CD4-positive, alpha-beta T cell (primary cell): ENCODE measurements around the gene RAMAC. TPM values are rescaled to one million over a fixed set of nuclear protein-coding genes. Genes with fewer than 3 reads are reported as not detected.

Source experiments
- ATAC-seq: fragments of 200-7000 bp; cut with Tn5 transposase; one replicate; pipeline ENCODE4 v1.10.0; 2022; ENCODE audit warnings: mild to moderate bottlenecking; ENCODE audit not compliant: poor library complexity
- CTCF ChIA-PET: fragments of 350-600 bp; sonication (Branson Sonifier 250); formaldehyde crosslinking; loops from one replicate; lab custom pipeline; 2021; ENCODE audit warnings: antibody characterized with exemption, inconsistent platforms; lab: Charles Lee
- POLR2A ChIA-PET: fragments of 350-600 bp; sonication (Branson Sonifier 250); formaldehyde crosslinking; loops from one replicate; lab custom pipeline; 2021; ENCODE audit warnings: antibody characterized with exemption, inconsistent platforms; lab: Charles Lee
- DNase-seq, 14 experiments: peaks; one replicate each; pipeline ENCODE4 v3.0.0-alpha.2; 2013 to 2020; ENCODE audit warnings: mixed read lengths in 2 of 14
- H3K27ac ChIP-seq, 2 donors: one replicate each; pipeline versions ENCODE4 v1.5.1 to v1.7.0; 2013; ENCODE audit warnings: low read length in 2 of 2, low read depth in 1 of 2, mild to moderate bottlenecking in 1 of 2
- H3K27me3 ChIP-seq, 2 experiments: 1 replicate in 1 of 2; 2 replicates in 1 of 2; pipeline versions ENCODE4 v1.6.1 to v1.7.0; 2013; ENCODE audit warnings: low read length in 2 of 2, control low read depth in 1 of 2, mild to moderate bottlenecking in 1 of 2, moderate library complexity in 1 of 2; ENCODE audit not compliant: insufficient read depth in 2 of 2, control insufficient read depth in 1 of 2
- H3K36me3 ChIP-seq: one replicate; pipeline ENCODE4 v1.6.1; 2013; ENCODE audit warnings: low read length, control low read depth; ENCODE audit not compliant: insufficient read depth
- H3K4me1 ChIP-seq: one replicate; pipeline ENCODE4 v1.6.1; 2013; ENCODE audit warnings: low read length, control low read depth; ENCODE audit not compliant: insufficient read depth
- H3K4me3 ChIP-seq: one replicate; pipeline ENCODE4 v1.5.1; 2013; ENCODE audit warnings: mild to moderate bottlenecking, low read length, moderate library complexity
- H3K9me3 ChIP-seq, 2 experiments: 1 replicate in 1 of 2; 2 replicates in 1 of 2; pipeline versions ENCODE4 v1.6.1 to v1.7.0; 2013; ENCODE audit warnings: low read length in 2 of 2, mild to moderate bottlenecking in 2 of 2, control low read depth in 1 of 2, moderate library complexity in 1 of 2; ENCODE audit not compliant: control insufficient read depth in 1 of 2, insufficient read depth in 1 of 2
- H3K27ac Mint-ChIP-seq: one replicate; pipeline ENCODE4 v1.8.0; 2020; ENCODE audit warnings: mixed read lengths
- H3K27me3 Mint-ChIP-seq: one replicate; pipeline ENCODE4 v1.8.0; 2021; ENCODE audit warnings: mixed read lengths
- H3K36me3 Mint-ChIP-seq: one replicate; pipeline ENCODE4 v1.8.0; 2021; ENCODE audit warnings: low read depth, mixed read lengths
- H3K4me1 Mint-ChIP-seq: one replicate; pipeline ENCODE4 v1.8.0; 2021; ENCODE audit warnings: low read depth, mixed read lengths
- H3K4me3 Mint-ChIP-seq: one replicate; pipeline ENCODE4 v1.8.0; 2020; ENCODE audit warnings: mild to moderate bottlenecking, mixed read lengths
- H3K9me3 Mint-ChIP-seq: one replicate; pipeline ENCODE4 v1.8.0; 2020; ENCODE audit warnings: mixed read lengths
- CTCF ChIP-seq: fragments of 200-600 bp; IDR thresholded peaks from one replicate; pipeline ENCODE4 v1.8.0; 2022; ENCODE audit warnings: antibody characterized with exemption, mild to moderate bottlenecking
- intact Hi-C, 2 experiments: fragments of 100-400 bp; cut with DNase I in 1 of 2; cut with micrococcal nuclease in 1 of 2; formaldehyde crosslinking; loops; one replicate each; pipeline versions ENCODE4 v1.15.1 to v1.9.0; 2023 to 2025; cut with DNase I, micrococcal nuclease
- total RNA-seq, 174 experiments: library from RNA in 2 of 174; stranded (reverse) in 2 of 174; gene quantifications; one replicate each; pipeline ENCODE4 v1.2.3 and lab custom pipeline; 2021 to 2026

RAMAC gene
- total RNA-seq, 2 experiments from 2014 or later, result 25.5 to 26.5 TPM

GRCh38 chr15:82966671-82967071, 19.3 kb upstream of the RAMAC start:
- ATAC-seq (no peak), DNase-seq (no peak)
- no peak overlapping the region for H3K4me3 ChIP-seq
- H3K4me1 ChIP-seq, result no peaks in the 10 kb centered on the region
- Mint-ChIP-seq H3K36me3 (no peaks in the 10 kb centered on the region), H3K9me3 (no peaks in the 10 kb centered on the region), H3K4me3 (no peak overlapping the region), H3K27ac (no peak overlapping the region), H3K4me1 (no peaks in the 10 kb centered on the region), H3K27me3 (no peaks in the 10 kb centered on the region)
- ChIA-PET POLR2A (no interaction called here), CTCF (no interaction called here)
- H3K36me3 ChIP-seq, result no peaks in the 10 kb centered on the region
- H3K9me3 ChIP-seq, result no peaks in the 10 kb centered on the region
- intact Hi-C loops, result no loop called here
- no peak overlapping the region for H3K27ac ChIP-seq
- no peaks in the 10 kb centered on the region for H3K27me3 ChIP-seq
- no peak for TF ChIP-seq CTCF

GRCh38 chr15:82968066-82968465, 17.9 kb upstream of the RAMAC start:
- Mint-ChIP-seq H3K27ac (no peak overlapping the region), H3K36me3 (no peaks in the 10 kb centered on the region), H3K27me3 (no peaks in the 10 kb centered on the region), H3K9me3 (no peaks in the 10 kb centered on the region), H3K4me3 (no peak overlapping the region), H3K4me1 (no peaks in the 10 kb centered on the region)
- no peak overlapping the region for H3K27ac ChIP-seq
- POLR2A ChIA-PET, result no interaction called here
- H3K4me3 ChIP-seq, result no peak overlapping the region
- no peaks in the 10 kb centered on the region for H3K4me1 ChIP-seq
- no peaks in the 10 kb centered on the region for H3K9me3 ChIP-seq
- no peak for DNase-seq
- no peaks in the 10 kb centered on the region for H3K36me3 ChIP-seq
- no peak for TF ChIP-seq CTCF
- CTCF ChIA-PET, result no interaction called here
- intact Hi-C loops, result no loop called here
- no peak for ATAC-seq
- no peaks in the 10 kb centered on the region for H3K27me3 ChIP-seq

GRCh38 chr15:82969353-82969752, 16.7 kb upstream of the RAMAC start:
- no peak overlapping the region for H3K4me3 Mint-ChIP-seq
- ChIA-PET CTCF (no interaction called here), POLR2A (interaction anchor here (0.6 kb wide), 1 partner anchor 127 kb away, joined by 3 read pairs; no protein-coding TSS in a partner anchor)
- Histone ChIP-seq H3K4me3 (no peak overlapping the region), H3K27me3 (no peaks in the 10 kb centered on the region), H3K36me3 (no peaks in the 10 kb centered on the region), H3K4me1 (no peaks in the 10 kb centered on the region), H3K9me3 (no peaks in the 10 kb centered on the region), H3K27ac (no peak overlapping the region)
- H3K9me3 Mint-ChIP-seq, result no peaks in the 10 kb centered on the region
- no peak for TF ChIP-seq CTCF
- DNase-seq (no peak), ATAC-seq (no peak)
- no peaks in the 10 kb centered on the region for H3K27me3 Mint-ChIP-seq
- H3K36me3 Mint-ChIP-seq, result no peaks in the 10 kb centered on the region
- no peaks in the 10 kb centered on the region for H3K4me1 Mint-ChIP-seq
- no peak overlapping the region for H3K27ac Mint-ChIP-seq
- intact Hi-C loops, result no loop called here
